SK-N-SH (cell line): ENCODE results near the gene JAM2.

Source experiments
- EZH2phosphoT487 ChIP-seq: fragments of 200-600 bp; sonication (generic); IDR thresholded peaks from 2 replicates; pipeline ENCODE4 v1.6.1; 2017; ENCODE audit warnings: low read depth, mixed run types, mild to moderate bottlenecking, antibody characterized with exemption, moderate library complexity, borderline replicate concordance
- FOSL2 ChIP-seq: IDR thresholded peaks from 2 replicates; pipeline ENCODE4 v1.4.0; 2012; ENCODE audit warnings: low read depth, mild to moderate bottlenecking, moderate library complexity, borderline replicate concordance
- TAF1 ChIP-seq: IDR thresholded peaks from 2 replicates; pipeline ENCODE4 v1.6.1; 2012; ENCODE audit warnings: low read depth, mild to moderate bottlenecking, low read length, moderate library complexity, borderline replicate concordance
- TF ChIP-seq, protein P1 (sequence below): fragments of 200-600 bp; sonication (generic); IDR thresholded peaks from 2 replicates; pipeline ENCODE4 v1.6.1; 2017; ENCODE audit warnings: antibody characterized with exemption, mild to moderate bottlenecking, moderate library complexity

DNA sequence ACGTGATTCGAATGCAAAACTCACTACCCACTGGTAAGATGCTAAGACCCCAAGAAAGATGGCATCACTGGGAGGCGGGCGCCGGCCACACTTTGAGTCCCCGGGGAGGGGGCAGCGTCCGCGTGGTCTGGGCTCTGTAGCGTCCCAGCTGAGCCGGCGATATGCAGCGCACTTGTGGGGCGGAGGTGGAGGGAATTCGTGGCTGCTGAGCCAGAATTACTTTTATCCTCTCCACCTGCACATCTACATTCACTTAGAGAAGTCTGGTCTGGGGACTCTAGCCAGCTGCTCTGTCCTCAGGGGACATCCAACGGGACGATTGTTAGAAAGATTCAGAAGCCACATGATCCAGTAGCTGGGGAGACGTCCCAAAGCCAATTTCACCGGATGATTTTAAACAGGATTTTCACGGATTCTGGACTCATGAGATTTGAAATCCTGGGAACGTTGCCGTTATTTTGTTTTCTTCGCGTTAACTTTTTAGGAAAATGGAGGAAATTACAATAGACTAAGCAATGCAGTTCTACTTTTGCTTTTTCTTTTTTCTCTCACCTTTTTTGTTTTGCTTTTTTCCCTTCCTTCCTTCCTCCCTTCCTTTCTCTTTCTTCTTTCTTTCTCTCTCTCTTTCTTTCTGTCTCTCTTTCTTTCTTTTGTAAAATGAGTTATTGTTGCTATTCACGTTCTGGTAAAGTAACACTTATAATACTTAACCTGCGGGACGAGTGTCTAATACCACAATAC lies 1.3 kb downstream of the JAM2 start:
- TF ChIP-seq, protein P1, sequence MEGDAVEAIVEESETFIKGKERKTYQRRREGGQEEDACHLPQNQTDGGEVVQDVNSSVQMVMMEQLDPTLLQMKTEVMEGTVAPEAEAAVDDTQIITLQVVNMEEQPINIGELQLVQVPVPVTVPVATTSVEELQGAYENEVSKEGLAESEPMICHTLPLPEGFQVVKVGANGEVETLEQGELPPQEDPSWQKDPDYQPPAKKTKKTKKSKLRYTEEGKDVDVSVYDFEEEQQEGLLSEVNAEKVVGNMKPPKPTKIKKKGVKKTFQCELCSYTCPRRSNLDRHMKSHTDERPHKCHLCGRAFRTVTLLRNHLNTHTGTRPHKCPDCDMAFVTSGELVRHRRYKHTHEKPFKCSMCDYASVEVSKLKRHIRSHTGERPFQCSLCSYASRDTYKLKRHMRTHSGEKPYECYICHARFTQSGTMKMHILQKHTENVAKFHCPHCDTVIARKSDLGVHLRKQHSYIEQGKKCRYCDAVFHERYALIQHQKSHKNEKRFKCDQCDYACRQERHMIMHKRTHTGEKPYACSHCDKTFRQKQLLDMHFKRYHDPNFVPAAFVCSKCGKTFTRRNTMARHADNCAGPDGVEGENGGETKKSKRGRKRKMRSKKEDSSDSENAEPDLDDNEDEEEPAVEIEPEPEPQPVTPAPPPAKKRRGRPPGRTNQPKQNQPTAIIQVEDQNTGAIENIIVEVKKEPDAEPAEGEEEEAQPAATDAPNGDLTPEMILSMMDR: no peak
- TF ChIP-seq FOSL2: no peak
- no peak for TF ChIP-seq TAF1
- TF ChIP-seq EZH2phosphoT487: no peak
